Urothelium cell line (cell line): Measurements from ENCODE around the gene GPRIN3.
"Not testable (repeated sequence)": the region's sequence is repeated elsewhere in the genome, so short reads cannot be mapped to it uniquely, and the experiment has no call there.

ENCODE experiments used
- DNase-seq: peaks from one replicate; pipeline ENCODE4 v3.0.0; 2011; ENCODE audit warnings: low spot score, mixed read lengths
- FAIRE-seq: peaks from 2 replicates; lab custom pipeline; 2011; peaks lifted over from hg19 to GRCh38; lab: Jason Lieb, UNC

Gene GPRIN3

GRCh38 chr4:89222170-89222569 is 85.4 kb downstream of the GPRIN3 start:
- DNase-seq (no peak), FAIRE-seq (no peak)

GRCh38 chr4:89221167-89221867 is 86.3 kb downstream of the GPRIN3 start:
- no peak for DNase-seq

GRCh38 chr4:89218587-89218986 is 89.0 kb downstream of the GPRIN3 start:
- FAIRE-seq (no peak), DNase-seq (no peak)

More at GRCh38 chr4:89221167-89221867, 86.3 kb downstream of the GPRIN3 start:
- no peak for FAIRE-seq

GRCh38 chr4:89217604-89218003 is 90.0 kb downstream of the GPRIN3 start:
- FAIRE-seq (no peak), DNase-seq (no peak)

GRCh38 chr4:89216866-89217265 is 90.7 kb downstream of the GPRIN3 start:
- DNase-seq (no peak), FAIRE-seq (no peak)

GRCh38 chr4:89216422-89216821 is 91.2 kb downstream of the GPRIN3 start:
- FAIRE-seq, result no peak

GRCh38 chr4:89215736-89216135 is 91.9 kb downstream of the GPRIN3 start:
- no peak for FAIRE-seq
- no peak for DNase-seq

More at GRCh38 chr4:89216422-89216821, 91.2 kb downstream of the GPRIN3 start:
- DNase-seq, result no peak

- DNase-seq (no peak), FAIRE-seq (no peak)
Observed at GRCh38 chr4:89214308-89214707, 93.3 kb downstream of the GPRIN3 start.

- no peak for DNase-seq
- FAIRE-seq, result no peak
Observed at GRCh38 chr4:89213382-89213701, 94.3 kb downstream of the GPRIN3 start.

GRCh38 chr4:89212666-89213381 is 94.8 kb downstream of the GPRIN3 start:
- DNase-seq (no peak), FAIRE-seq (no peak)

- FAIRE-seq, result no peak
- no peak for DNase-seq
Observed at GRCh38 chr4:89204624-89205023, 103.0 kb downstream of the GPRIN3 start.

GRCh38 chr4:89203902-89204301 is 103.7 kb downstream of the GPRIN3 start:
- FAIRE-seq, result no peak

GRCh38 chr4:89199394-89199793 is 108.2 kb downstream of the GPRIN3 start:
- not testable (repeated sequence) for DNase-seq, FAIRE-seq

More at GRCh38 chr4:89203902-89204301, 103.7 kb downstream of the GPRIN3 start:
- no peak for DNase-seq

- FAIRE-seq, result no peak
- DNase-seq, result no peak
Observed at GRCh38 chr4:89197920-89198319, 109.7 kb downstream of the GPRIN3 start.

- DNase-seq, result no peak
- no peak for FAIRE-seq
Observed at GRCh38 chr4:89196745-89197144, 110.9 kb downstream of the GPRIN3 start.

- FAIRE-seq (no peak), DNase-seq (no peak)
Observed at GRCh38 chr4:89196056-89196674, 111.4 kb downstream of the GPRIN3 start.

- DNase-seq (no peak), FAIRE-seq (no peak)
Observed at GRCh38 chr4:89193843-89194242, 113.8 kb downstream of the GPRIN3 start.
